ENCODE results near the gene SPP2.

The SPP2 gene

GRCh38 chr2:234047361-234047760 lies 3.1 kb upstream of the SPP2 start:
- H3K4me3 ChIP-seq (ENCODE audit: low read depth, low read length, poor library complexity, severe bottlenecking): no peak overlapping the region
- H3K9me2 ChIP-seq (ENCODE audit: low read depth, low read length): no peaks in the 10 kb centered on the region
- H3F3A ChIP-seq (ENCODE audit: insufficient read depth, low read length): no peaks in the 10 kb centered on the region
- H3K36me3 ChIP-seq (ENCODE audit: insufficient read depth, low read length): no peaks in the 10 kb centered on the region
- H3K9me3 ChIP-seq (ENCODE audit: low read length): no peaks in the 10 kb centered on the region
- TF ChIP-seq, protein P1, sequence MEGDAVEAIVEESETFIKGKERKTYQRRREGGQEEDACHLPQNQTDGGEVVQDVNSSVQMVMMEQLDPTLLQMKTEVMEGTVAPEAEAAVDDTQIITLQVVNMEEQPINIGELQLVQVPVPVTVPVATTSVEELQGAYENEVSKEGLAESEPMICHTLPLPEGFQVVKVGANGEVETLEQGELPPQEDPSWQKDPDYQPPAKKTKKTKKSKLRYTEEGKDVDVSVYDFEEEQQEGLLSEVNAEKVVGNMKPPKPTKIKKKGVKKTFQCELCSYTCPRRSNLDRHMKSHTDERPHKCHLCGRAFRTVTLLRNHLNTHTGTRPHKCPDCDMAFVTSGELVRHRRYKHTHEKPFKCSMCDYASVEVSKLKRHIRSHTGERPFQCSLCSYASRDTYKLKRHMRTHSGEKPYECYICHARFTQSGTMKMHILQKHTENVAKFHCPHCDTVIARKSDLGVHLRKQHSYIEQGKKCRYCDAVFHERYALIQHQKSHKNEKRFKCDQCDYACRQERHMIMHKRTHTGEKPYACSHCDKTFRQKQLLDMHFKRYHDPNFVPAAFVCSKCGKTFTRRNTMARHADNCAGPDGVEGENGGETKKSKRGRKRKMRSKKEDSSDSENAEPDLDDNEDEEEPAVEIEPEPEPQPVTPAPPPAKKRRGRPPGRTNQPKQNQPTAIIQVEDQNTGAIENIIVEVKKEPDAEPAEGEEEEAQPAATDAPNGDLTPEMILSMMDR (IDR thresholded peaks at IDR 0.05; ENCODE audit: low read length): no peak
- TF ChIP-seq EZH2 (IDR thresholded peaks at IDR 0.05; ENCODE audit: borderline replicate concordance, low read length): no peak
- H3K4me1 ChIP-seq (ENCODE audit: insufficient read depth, low read length, severe bottlenecking): no peaks in the 10 kb centered on the region
- H3K4me2 ChIP-seq (ENCODE audit: low read length): no peak overlapping the region
- no peak overlapping the region for H3K9ac ChIP-seq (ENCODE audit: low read length)
- no peaks in the 10 kb centered on the region for H3K27me3 ChIP-seq (ENCODE audit: insufficient read depth, low read length)
- no peak overlapping the region for H3K27ac ChIP-seq (ENCODE audit: low read depth, low read length, poor library complexity, severe bottlenecking)
- no peaks in the 10 kb centered on the region for H3K79me2 ChIP-seq (ENCODE audit: insufficient read depth, low read length)
- no peak overlapping the region for H2AFZ ChIP-seq (ENCODE audit: low read length)
- no peaks in the 10 kb centered on the region for H4K20me1 ChIP-seq (ENCODE audit: insufficient read depth, low read length)

DNA sequence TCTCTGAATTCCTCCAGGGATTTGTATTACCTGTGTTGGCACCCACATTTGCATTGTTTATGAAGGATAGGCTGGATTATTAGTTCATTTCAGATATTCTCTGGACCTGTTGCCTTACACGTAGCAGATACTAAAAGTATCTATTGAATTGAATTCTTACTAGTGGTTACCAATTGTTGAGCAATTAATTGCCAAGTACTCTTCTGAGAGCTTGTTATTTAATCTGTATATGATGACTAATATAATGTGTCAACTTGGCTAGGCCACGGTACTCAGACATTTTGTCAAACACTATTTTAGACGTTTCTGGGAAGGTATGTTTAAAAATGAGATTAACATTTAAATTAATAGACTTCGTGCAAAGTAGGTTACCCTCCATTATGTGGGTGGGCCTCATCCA lies 2.5 kb upstream of the SPP2 start:
- H3K9ac ChIP-seq (ENCODE audit: low read length): no peak overlapping the region
- H3K4me1 ChIP-seq (ENCODE audit: insufficient read depth, low read length, severe bottlenecking): no peaks in the 10 kb centered on the region
- no peaks in the 10 kb centered on the region for H4K20me1 ChIP-seq (ENCODE audit: insufficient read depth, low read length)
- H3K9me3 ChIP-seq (ENCODE audit: low read length): no peaks in the 10 kb centered on the region
- H3K4me2 ChIP-seq (ENCODE audit: low read length): no peak overlapping the region
- H3K27ac ChIP-seq (ENCODE audit: low read depth, low read length, poor library complexity, severe bottlenecking): no peak overlapping the region
- H3K79me2 ChIP-seq (ENCODE audit: insufficient read depth, low read length): no peaks in the 10 kb centered on the region
- no peaks in the 10 kb centered on the region for H3K27me3 ChIP-seq (ENCODE audit: insufficient read depth, low read length)
- no peaks in the 10 kb centered on the region for H3F3A ChIP-seq (ENCODE audit: insufficient read depth, low read length)
- no peak overlapping the region for H3K4me3 ChIP-seq (ENCODE audit: low read depth, low read length, poor library complexity, severe bottlenecking)
- H3K9me2 ChIP-seq (ENCODE audit: low read depth, low read length): no peaks in the 10 kb centered on the region
- no peaks in the 10 kb centered on the region for H3K36me3 ChIP-seq (ENCODE audit: insufficient read depth, low read length)
- no peak overlapping the region for H2AFZ ChIP-seq (ENCODE audit: low read length)
- TF ChIP-seq, protein P1 (IDR thresholded peaks at IDR 0.05; ENCODE audit: low read length): no peak
- no peak for TF ChIP-seq EZH2 (IDR thresholded peaks at IDR 0.05; ENCODE audit: borderline replicate concordance, low read length)

DNA sequence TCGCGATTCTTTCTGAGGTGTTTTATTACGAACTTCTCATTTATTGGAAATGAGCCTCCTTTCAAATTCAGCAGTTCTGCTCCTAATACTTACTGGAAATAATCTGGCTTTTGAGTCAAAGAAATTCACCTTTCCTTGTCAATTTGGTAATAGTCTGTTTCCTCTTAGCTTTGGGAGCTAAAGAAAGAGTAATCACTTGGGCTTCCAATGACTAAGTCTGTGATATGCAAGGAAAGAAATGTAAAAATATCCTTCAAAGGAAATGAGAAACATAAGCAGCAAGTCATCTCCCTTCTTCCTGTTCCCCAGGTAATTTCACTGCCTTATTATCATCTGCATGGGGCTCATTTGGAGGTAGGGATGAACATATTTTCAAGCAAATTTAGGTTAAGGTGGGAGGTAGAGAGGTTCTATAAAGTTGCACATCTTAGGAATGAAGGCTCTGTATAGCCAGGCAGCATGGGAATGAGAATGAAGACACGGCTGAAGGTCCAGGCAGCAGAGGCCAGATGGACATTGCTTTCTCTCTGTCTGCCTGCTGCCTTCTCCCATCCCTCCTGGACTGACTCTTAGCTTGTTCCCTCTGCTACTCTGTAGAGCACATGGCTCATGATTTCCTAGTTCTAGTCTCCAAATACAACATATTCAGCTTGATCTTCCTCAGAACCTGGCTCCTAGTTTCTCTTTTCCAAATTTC lies 1.0 kb downstream of the SPP2 start:
- H3K4me2 ChIP-seq (ENCODE audit: low read length): no peak overlapping the region

More for the DNA sequence above, 1.0 kb downstream of the SPP2 start:
- no peak overlapping the region for H2AFZ ChIP-seq (ENCODE audit: low read length)
- H3K27me3 ChIP-seq (ENCODE audit: insufficient read depth, low read length): no peaks in the 10 kb centered on the region
- no peaks in the 10 kb centered on the region for H4K20me1 ChIP-seq (ENCODE audit: insufficient read depth, low read length)
- no peaks in the 10 kb centered on the region for H3F3A ChIP-seq (ENCODE audit: insufficient read depth, low read length)
- TF ChIP-seq, protein P1 (IDR thresholded peaks at IDR 0.05; ENCODE audit: low read length): no peak
- TF ChIP-seq EZH2 (IDR thresholded peaks at IDR 0.05; ENCODE audit: borderline replicate concordance, low read length): no peak
- H3K9ac ChIP-seq (ENCODE audit: low read length): no peak overlapping the region
- H3K27ac ChIP-seq (ENCODE audit: low read depth, low read length, poor library complexity, severe bottlenecking): no peak overlapping the region
- no peaks in the 10 kb centered on the region for H3K79me2 ChIP-seq (ENCODE audit: insufficient read depth, low read length)
- no peaks in the 10 kb centered on the region for H3K9me3 ChIP-seq (ENCODE audit: low read length)
- no peaks in the 10 kb centered on the region for H3K4me1 ChIP-seq (ENCODE audit: insufficient read depth, low read length, severe bottlenecking)
- no peak overlapping the region for H3K4me3 ChIP-seq (ENCODE audit: low read depth, low read length, poor library complexity, severe bottlenecking)
- no peaks in the 10 kb centered on the region for H3K9me2 ChIP-seq (ENCODE audit: low read depth, low read length)
- no peaks in the 10 kb centered on the region for H3K36me3 ChIP-seq (ENCODE audit: insufficient read depth, low read length)
